CD8-positive, alpha-beta memory T cell (primary cell): Measurements from ENCODE around the gene CTU2. TPM values are rescaled to one million over a fixed set of nuclear protein-coding genes. Genes with fewer than 3 reads are reported as not detected.

Source experiments
- CTCF ChIA-PET: fragments of 350-600 bp; sonication (Branson Sonifier 250); formaldehyde crosslinking; loops from one replicate; lab custom pipeline; 2021; ENCODE audit warnings: antibody characterized with exemption; lab: Charles Lee
- POLR2A ChIA-PET: fragments of 350-600 bp; sonication (Branson Sonifier 250); formaldehyde crosslinking; loops from one replicate; lab custom pipeline; 2021; ENCODE audit warnings: antibody characterized with exemption; lab: Charles Lee
- DNase-seq, 5 donors: peaks; one replicate each; pipeline versions ENCODE4 v3.0.0 to v3.0.0-alpha.2; 2020 to 2022; ENCODE audit warnings: mixed read lengths in 1 of 5
- H3K27ac ChIP-seq: one replicate; pipeline ENCODE4 v1.7.0; 2013; ENCODE audit warnings: low read depth, mild to moderate bottlenecking, low read length, moderate library complexity
- H3K27me3 ChIP-seq: 2 replicates; pipeline ENCODE4 v1.7.0; 2013; ENCODE audit warnings: low read length, mild to moderate bottlenecking; ENCODE audit not compliant: insufficient read depth, poor library complexity, severe bottlenecking
- H3K36me3 ChIP-seq: 2 replicates; pipeline ENCODE4 v1.7.0; 2013; ENCODE audit warnings: mild to moderate bottlenecking, low read length, moderate library complexity; ENCODE audit not compliant: insufficient read depth
- H3K4me1 ChIP-seq: 2 replicates; pipeline ENCODE4 v1.7.0; 2013; ENCODE audit warnings: mild to moderate bottlenecking, low read length, moderate library complexity; ENCODE audit not compliant: insufficient read depth
- H3K4me3 ChIP-seq: 2 replicates; pipeline ENCODE4 v1.7.0; 2013; ENCODE audit warnings: mild to moderate bottlenecking, low read length
- H3K9me3 ChIP-seq: 2 replicates; pipeline ENCODE4 v1.7.0; 2013; ENCODE audit warnings: mild to moderate bottlenecking, low read length
- H3K27ac Mint-ChIP-seq, 8 donors: one replicate each; pipeline ENCODE4 v1.8.0; 2020 to 2021; ENCODE audit warnings: mixed read lengths in 8 of 8, mild to moderate bottlenecking in 6 of 8, inconsistent platforms in 3 of 8, moderate library complexity in 3 of 8
- H3K27me3 Mint-ChIP-seq, 2 donors: one replicate each; pipeline ENCODE4 v1.8.0; 2020 to 2021; ENCODE audit warnings: mixed read lengths in 2 of 2, mild to moderate bottlenecking in 1 of 2, moderate library complexity in 1 of 2
- H3K36me3 Mint-ChIP-seq, 3 donors: one replicate each; pipeline ENCODE4 v1.8.0; 2020 to 2021; ENCODE audit warnings: mixed read lengths in 3 of 3, inconsistent platforms in 1 of 3, mild to moderate bottlenecking in 1 of 3
- H3K4me1 Mint-ChIP-seq, 3 donors: one replicate each; pipeline ENCODE4 v1.8.0; 2020 to 2021; ENCODE audit warnings: mixed read lengths in 3 of 3, inconsistent platforms in 1 of 3, mild to moderate bottlenecking in 1 of 3
- H3K4me3 Mint-ChIP-seq, 7 donors: one replicate each; pipeline ENCODE4 v1.8.0; 2020 to 2021; ENCODE audit warnings: mixed read lengths in 7 of 7, mild to moderate bottlenecking in 6 of 7, moderate library complexity in 4 of 7, inconsistent platforms in 2 of 7
- H3K9me3 Mint-ChIP-seq, 5 donors: one replicate each; pipeline ENCODE4 v1.8.0; 2020 to 2022; ENCODE audit warnings: mixed read lengths in 5 of 5, mild to moderate bottlenecking in 3 of 5, moderate library complexity in 2 of 5, inconsistent platforms in 1 of 5
- polyA plus RNA-seq: library from polyadenylated mRNA; unstranded; fragments of 300-500 nt; fragmentation: Illumina TruSeq; gene quantifications from one replicate; pipeline ENCODE4 v1.2.3, GENCODE V29; 2021
- total RNA-seq, 2 experiments: library from RNA; stranded (reverse); gene quantifications; one replicate each; pipeline ENCODE4 v1.2.3, GENCODE V29; 2021

The CTU2 gene
- total and polyA plus RNA-seq, 3 experiments from 2014 or later, result 21.6 to 69.0 (median 68.6) TPM

DNA sequence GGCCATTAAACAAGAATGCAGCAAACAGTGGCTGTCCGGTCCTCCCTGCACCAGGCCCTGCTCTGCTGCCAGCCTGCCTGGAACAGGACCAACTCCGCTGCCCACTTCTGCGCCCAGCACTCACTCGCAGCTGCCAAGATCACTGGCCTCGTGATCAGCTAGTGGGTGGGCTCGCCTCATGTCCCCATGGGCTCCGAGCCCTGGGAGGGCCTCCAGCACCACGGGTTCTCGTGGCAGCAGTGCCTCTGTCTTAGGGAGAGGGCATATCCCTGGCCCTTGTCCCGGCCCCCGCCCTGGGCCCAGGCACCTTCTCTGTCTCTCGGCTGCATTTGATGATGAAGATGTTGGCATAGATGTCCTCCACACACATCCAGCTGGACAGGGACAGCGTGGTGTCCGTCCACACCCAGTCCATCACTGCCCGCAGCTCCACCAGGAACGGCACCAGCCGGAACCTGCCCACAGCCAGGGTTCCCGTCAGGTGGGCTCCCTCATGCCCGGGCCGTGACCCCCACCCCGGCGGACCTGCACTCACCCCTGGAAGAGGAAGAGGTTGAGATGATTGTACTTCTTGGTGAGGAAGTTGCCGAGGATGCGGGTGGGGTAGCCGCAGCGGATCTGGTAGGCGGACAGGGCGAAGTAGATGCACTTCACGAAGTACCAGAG, 13.1 kb downstream of the CTU2 start:
- Histone ChIP-seq H3K27me3 (no peaks in the 10 kb centered on the region), H3K4me3 (no peak overlapping the region), H3K36me3 (peaks cover 39% of the 10 kb centered on the region), H3K4me1 (no peaks in the 10 kb centered on the region), H3K27ac (no peak overlapping the region), H3K9me3 (no peaks in the 10 kb centered on the region)
- no peak for DNase-seq
- H3K9me3 Mint-ChIP-seq, result no peaks in the 10 kb centered on the region
- CTCF ChIA-PET, result interaction anchor here (1.3 to 3.9 kb wide), 2 partner anchors 18 to 155 kb away, joined by 3 to 17 read pairs; no protein-coding TSS in a partner anchor
- H3K27ac Mint-ChIP-seq, result no peak overlapping the region
- H3K36me3 Mint-ChIP-seq, result peaks cover 0 to 85% (median 5%) of the 10 kb centered on the region in 3 donors
- H3K4me3 Mint-ChIP-seq, result no peak overlapping the region
- no peaks in the 10 kb centered on the region for H3K4me1 Mint-ChIP-seq
- H3K27me3 Mint-ChIP-seq, result peaks cover 0 to 5% of the 10 kb centered on the region in 2 donors
- POLR2A ChIA-PET, result no interaction called here

GRCh38 chr16:88719933-88720296, 13.6 kb downstream of the CTU2 start:
- H3K27ac ChIP-seq, result no peak overlapping the region
- H3K27me3 ChIP-seq, result no peaks in the 10 kb centered on the region
- DNase-seq, result no peak
- CTCF ChIA-PET, result interaction anchor here (1.3 to 3.9 kb wide), 2 partner anchors 17 to 156 kb away, joined by 3 to 17 read pairs; no protein-coding TSS in a partner anchor
- Mint-ChIP-seq H3K4me1 (no peaks in the 10 kb centered on the region), H3K27me3 (peaks cover 0 to 5% of the 10 kb centered on the region in 2 donors), H3K27ac (peak overlapping the region in 1 of 8 donors; percentile 39), H3K4me3 (no peak overlapping the region), H3K36me3 (peaks cover 0 to 88% (median 5%) of the 10 kb centered on the region in 3 donors), H3K9me3 (no peaks in the 10 kb centered on the region)
- H3K4me3 ChIP-seq, result no peak overlapping the region
- no peaks in the 10 kb centered on the region for H3K9me3 ChIP-seq
- POLR2A ChIA-PET, result no interaction called here
- peaks cover 39% of the 10 kb centered on the region for H3K36me3 ChIP-seq
- H3K4me1 ChIP-seq, result no peaks in the 10 kb centered on the region

DNA sequence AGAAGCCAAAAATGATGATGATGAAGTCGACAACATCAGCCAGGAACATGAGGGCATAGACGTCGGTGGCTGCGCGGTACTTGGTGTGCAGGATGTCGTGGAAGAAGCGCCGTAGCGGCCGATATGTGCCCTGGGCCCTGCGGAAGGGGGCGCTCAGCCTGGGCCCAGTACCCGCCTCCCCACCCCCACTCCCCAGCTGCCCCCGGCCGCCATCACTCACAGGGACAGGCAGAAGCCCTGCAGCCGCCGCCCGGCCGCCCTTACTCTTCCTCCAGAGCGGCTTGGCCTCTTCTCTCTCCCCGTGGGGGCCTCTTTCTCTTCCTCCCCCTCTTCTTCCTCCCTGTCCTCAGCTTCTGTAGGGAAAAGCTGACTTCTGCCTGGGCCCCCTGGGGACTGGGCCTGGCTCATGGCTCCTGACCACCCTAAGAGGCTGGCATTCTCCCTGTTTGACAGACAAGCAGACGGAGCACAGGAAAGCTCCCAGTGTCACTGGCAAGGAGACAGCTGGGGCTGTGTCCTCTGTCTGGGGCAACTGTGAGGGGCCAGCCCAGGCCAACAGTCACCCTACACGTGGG, 14.2 kb downstream of the CTU2 start:
- POLR2A ChIA-PET, result no interaction called here
- no peak overlapping the region for H3K27ac ChIP-seq
- no peaks in the 10 kb centered on the region for H3K27me3 ChIP-seq
- peaks cover 39% of the 10 kb centered on the region for H3K36me3 ChIP-seq
- Mint-ChIP-seq H3K36me3 (peaks cover 0 to 89% (median 5%) of the 10 kb centered on the region in 3 donors), H3K4me1 (no peaks in the 10 kb centered on the region), H3K27ac (peak overlapping the region in 1 of 8 donors; percentile 39), H3K9me3 (no peaks in the 10 kb centered on the region), H3K4me3 (no peak overlapping the region), H3K27me3 (peaks cover 0 to 5% of the 10 kb centered on the region in 2 donors)
- H3K4me3 ChIP-seq, result no peak overlapping the region
- CTCF ChIA-PET, result interaction anchor here (1.3 to 3.9 kb wide), 2 partner anchors 17 to 157 kb away, joined by 3 to 17 read pairs; no protein-coding TSS in a partner anchor
- no peaks in the 10 kb centered on the region for H3K9me3 ChIP-seq
- no peaks in the 10 kb centered on the region for H3K4me1 ChIP-seq
- no peak for DNase-seq

DNA sequence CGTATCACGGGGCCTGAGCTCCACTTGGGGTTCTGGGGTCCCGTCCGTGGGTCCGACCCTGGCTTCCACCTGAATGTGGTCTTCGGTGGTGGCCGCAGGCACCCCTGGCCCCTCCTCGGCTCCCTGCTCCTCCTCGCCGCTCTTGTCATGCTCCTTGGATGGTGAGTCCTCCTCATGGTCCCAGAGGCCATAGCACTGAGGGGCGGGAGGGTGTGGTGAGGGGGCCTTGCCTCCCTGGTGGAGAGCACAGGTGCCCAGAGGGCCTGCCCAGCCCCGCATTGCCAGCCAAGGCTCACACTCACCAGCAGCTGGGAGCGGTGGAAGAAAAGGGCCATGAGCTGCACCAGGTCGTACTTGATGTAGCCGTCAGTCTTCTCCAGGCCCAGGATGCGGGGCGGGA, 14.9 kb downstream of the CTU2 start:
- H3K4me3 ChIP-seq, result no peak overlapping the region
- H3K27me3 ChIP-seq, result no peaks in the 10 kb centered on the region
- Mint-ChIP-seq H3K4me1 (no peaks in the 10 kb centered on the region), H3K36me3 (peaks cover 0 to 91% (median 5%) of the 10 kb centered on the region in 3 donors), H3K4me3 (no peak overlapping the region), H3K27ac (no peak overlapping the region), H3K27me3 (peaks cover 0 to 5% of the 10 kb centered on the region in 2 donors), H3K9me3 (no peaks in the 10 kb centered on the region)
- DNase-seq, result no peak
- no peaks in the 10 kb centered on the region for H3K4me1 ChIP-seq
- no peaks in the 10 kb centered on the region for H3K9me3 ChIP-seq
- no peak overlapping the region for H3K27ac ChIP-seq
- ChIA-PET POLR2A (no interaction called here), CTCF (interaction anchor here (3.9 kb wide), 1 partner anchor 16 kb away, joined by 17 read pairs; no protein-coding TSS in a partner anchor)
- peaks cover 46% of the 10 kb centered on the region for H3K36me3 ChIP-seq

DNA sequence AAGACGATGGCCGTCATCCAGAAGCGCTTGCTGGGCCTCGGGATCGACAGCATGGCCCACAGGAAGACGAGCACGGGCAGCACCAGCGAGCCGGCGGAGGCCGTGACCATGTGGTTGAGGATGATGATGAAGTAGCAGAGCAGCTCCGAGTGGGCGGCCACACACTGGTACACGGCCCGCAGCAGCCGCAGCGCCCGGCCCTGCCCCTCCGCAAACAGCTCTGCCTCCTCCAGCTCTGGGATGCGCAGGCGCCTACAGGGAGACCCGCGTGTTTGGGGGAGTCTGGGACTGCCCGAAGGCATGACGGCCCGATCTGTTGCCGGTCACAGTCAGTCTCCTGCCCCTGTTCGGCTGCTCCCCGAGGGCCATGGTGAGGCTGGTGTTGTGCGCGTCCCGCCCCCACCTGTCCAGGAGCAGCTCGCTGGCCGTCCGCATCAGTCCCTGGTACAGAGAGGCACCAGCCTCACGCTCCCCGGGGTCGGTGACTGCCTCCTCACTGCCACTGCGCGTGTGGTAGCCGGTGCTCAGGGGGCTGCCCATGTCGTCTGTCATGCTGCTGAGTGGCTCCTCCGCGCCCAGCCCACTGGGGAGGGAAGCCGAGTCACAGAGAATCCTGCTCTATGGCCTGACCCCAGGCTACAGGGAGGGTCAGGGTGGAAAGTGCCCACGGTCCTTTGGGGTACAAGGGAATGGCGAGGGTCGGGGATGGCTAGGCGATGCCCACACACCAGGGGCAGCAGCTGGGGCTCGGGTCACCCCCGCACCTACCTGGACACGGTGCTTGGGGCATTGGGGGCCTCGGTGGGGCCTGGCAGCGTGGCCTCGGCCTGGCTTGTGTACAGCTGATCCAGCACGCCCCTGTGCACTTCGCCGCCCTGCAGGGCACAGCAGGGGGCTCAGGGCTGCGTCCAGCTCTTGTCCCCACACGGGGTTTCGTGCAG, 15.8 kb downstream of the CTU2 start:
- no peak overlapping the region for H3K4me3 ChIP-seq
- Mint-ChIP-seq H3K27me3 (peaks cover 0 to 5% of the 10 kb centered on the region in 2 donors), H3K9me3 (no peaks in the 10 kb centered on the region), H3K36me3 (peaks cover 0 to 87% (median 5%) of the 10 kb centered on the region in 3 donors), H3K4me3 (no peak overlapping the region), H3K27ac (no peak overlapping the region), H3K4me1 (no peaks in the 10 kb centered on the region)
- POLR2A ChIA-PET, result interaction anchor here (0.7 kb wide), 1 partner anchor 20 kb away, joined by 3 read pairs; no protein-coding TSS in a partner anchor
- H3K27ac ChIP-seq, result no peak overlapping the region
- no peaks in the 10 kb centered on the region for H3K9me3 ChIP-seq
- H3K27me3 ChIP-seq, result no peaks in the 10 kb centered on the region
- H3K36me3 ChIP-seq, result peaks cover 43% of the 10 kb centered on the region
- CTCF ChIA-PET, result interaction anchor here (1.0 to 3.9 kb wide), 3 partner anchors 15 to 21 kb away, joined by 3 to 17 read pairs (median 4); no protein-coding TSS in a partner anchor
- no peaks in the 10 kb centered on the region for H3K4me1 ChIP-seq
- DNase-seq, result no peak

DNA sequence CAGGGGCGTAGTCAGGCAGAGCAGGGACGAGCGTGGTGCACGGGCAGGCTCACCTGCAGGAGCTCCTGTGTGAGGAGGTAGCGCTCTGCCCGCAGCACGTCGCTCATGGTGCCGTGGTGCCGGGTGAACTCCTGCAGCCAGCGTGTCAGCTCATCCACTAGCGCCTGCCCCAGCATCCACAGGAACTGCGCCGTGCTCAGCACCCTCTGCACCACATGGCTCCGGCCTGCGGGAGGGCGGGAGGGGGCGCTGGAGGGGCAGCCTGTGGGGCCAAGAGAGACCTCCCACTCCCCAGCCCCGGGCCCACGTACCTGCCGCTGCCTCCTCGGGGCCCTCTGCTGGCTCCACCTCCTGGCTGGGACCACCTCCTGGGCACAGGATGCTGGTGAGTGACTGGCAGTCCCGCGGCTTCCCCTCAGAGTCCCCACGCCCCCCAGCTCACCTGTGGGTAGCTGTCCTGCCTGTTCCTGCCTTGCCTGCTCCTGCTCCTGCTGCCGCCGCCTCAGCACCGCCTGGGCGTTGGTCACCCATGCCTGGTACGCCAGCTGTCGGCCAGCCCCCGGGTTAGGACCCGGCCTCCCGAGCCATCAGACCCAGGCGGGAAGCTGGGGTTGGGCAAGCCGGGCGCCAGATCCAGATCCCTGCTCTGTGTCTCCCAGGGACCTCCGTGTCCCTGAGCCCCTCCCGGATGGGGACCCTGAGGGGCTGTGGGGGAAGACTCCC, 16.6 kb downstream of the CTU2 start:
- ChIA-PET CTCF (interaction anchor here (1.0 to 1.7 kb wide), 4 partner anchors 8 to 20 kb away, joined by 3 to 5 read pairs (median 4); no protein-coding TSS in a partner anchor), POLR2A (no interaction called here)
- no peak for DNase-seq
- H3K4me3 Mint-ChIP-seq, result no peak overlapping the region
- no peaks in the 10 kb centered on the region for H3K9me3 Mint-ChIP-seq
- H3K27ac ChIP-seq, result no peak overlapping the region
- no peak overlapping the region for H3K27ac Mint-ChIP-seq
- H3K4me1 Mint-ChIP-seq, result no peaks in the 10 kb centered on the region
- H3K36me3 ChIP-seq, result peaks cover 43% of the 10 kb centered on the region
- no peaks in the 10 kb centered on the region for H3K9me3 ChIP-seq
- no peaks in the 10 kb centered on the region for H3K4me1 ChIP-seq
- no peak overlapping the region for H3K4me3 ChIP-seq
- peaks cover 0 to 3% of the 10 kb centered on the region in 2 donors for H3K27me3 Mint-ChIP-seq
- H3K36me3 Mint-ChIP-seq, result peaks cover 0 to 88% (median 2%) of the 10 kb centered on the region in 3 donors
- H3K27me3 ChIP-seq, result no peaks in the 10 kb centered on the region

- Mint-ChIP-seq H3K4me1 (no peaks in the 10 kb centered on the region), H3K27ac (peak overlapping the region in 1 of 8 donors; percentile 50), H3K36me3 (peaks cover 0 to 83% (median 2%) of the 10 kb centered on the region in 3 donors), H3K9me3 (no peaks in the 10 kb centered on the region), H3K27me3 (peaks cover 0 to 3% of the 10 kb centered on the region in 2 donors), H3K4me3 (no peak overlapping the region)
- no peak for DNase-seq
- peaks cover 44% of the 10 kb centered on the region for H3K36me3 ChIP-seq
- no peak overlapping the region for H3K27ac ChIP-seq
- POLR2A ChIA-PET, result no interaction called here
- no peaks in the 10 kb centered on the region for H3K4me1 ChIP-seq
- H3K9me3 ChIP-seq, result no peaks in the 10 kb centered on the region
- no peak overlapping the region for H3K4me3 ChIP-seq
- no peaks in the 10 kb centered on the region for H3K27me3 ChIP-seq
- CTCF ChIA-PET, result interaction anchor here (1.3 to 1.7 kb wide), 2 partner anchors 8 to 14 kb away, joined by 3 to 5 read pairs; no protein-coding TSS in a partner anchor
Observed at GRCh38 chr16:88723507-88723887, 17.2 kb downstream of the CTU2 start.
